Adipose tissue (tissue), 3 donors: Measurements from ENCODE around the gene RAP1GDS1. TPM values are rescaled to one million over a fixed set of nuclear protein-coding genes. Genes with fewer than 3 reads are reported as not detected.

ENCODE experiments used
- H3K27ac ChIP-seq: one replicate; pipeline ENCODE4 v1.5.1; 2013; ENCODE audit warnings: low read depth, low read length
- WGBS, 3 donors: extraction: QIAGEN DNeasy Blood & Tissue Kit; methylation state at CpG; one replicate each; pipeline ENCODE4 v1.1.7; 2013; 5-methylcytosine and 5-hydroxymethylcytosine counted together
- polyA plus RNA-seq, 3 donors: library from polyadenylated mRNA; stranded (reverse); fragments of 200-250 nt; gene quantifications; one replicate each; pipeline ENCODE4 v1.2.3, GENCODE V29; 2013
- donor health status: healthy with polysubstance abuse.
- donor health status: Bipolar disorder and iron deficiency.
- donor health status: healthy.

The RAP1GDS1 gene
- 10 to 100 TPM; 14.4 to 20.0 (median 18.5) TPM for polyA plus RNA-seq

- H3K27ac ChIP-seq = peak within 1 kb of the TSS; percentile 76
- WGBS, 3 donors = 0 to 1% (median 0%) methylated on average over 55 to 84 of the region's 84 CpGs
Observed at GRCh38 chr4:98260579-98261404, at the start of gene RAP1GDS1. Gene RAP1GDS1 (plus strand): TSS chr4:98261384. CDS start chr4:98261566, 182 bp downstream.

- H3K27ac ChIP-seq = no peak overlapping the region
- WGBS, 3 donors = 54 to 68% (median 56%) methylated on average over 2 of the region's 2 CpGs
Observed at GRCh38 chr4:98222306-98222705, 38.9 kb upstream of the RAP1GDS1 start.

GRCh38 chr4:98226396-98226795 is 34.8 kb upstream of the RAP1GDS1 start:
- WGBS, 3 donors = 68 to 93% (median 86%) methylated on average over 6 of the region's 6 CpGs

GRCh38 chr4:98230961-98231360 is 30.2 kb upstream of the RAP1GDS1 start:
- no peak overlapping the region for H3K27ac ChIP-seq
- 89 to 90% (median 90%) methylated on average over 3 of the region's 3 CpGs for WGBS, 3 donors

More at GRCh38 chr4:98226396-98226795, 34.8 kb upstream of the RAP1GDS1 start:
- no peak overlapping the region for H3K27ac ChIP-seq

GRCh38 chr4:98232202-98232601 is 29.0 kb upstream of the RAP1GDS1 start:
- H3K27ac ChIP-seq = no peak overlapping the region
- WGBS, 3 donors = 34 to 58% (median 41%) methylated on average over 3 of the region's 3 CpGs

GRCh38 chr4:98237204-98237603 is 24.0 kb upstream of the RAP1GDS1 start:
- WGBS, 3 donors = 87 to 90% (median 89%) methylated on average over 3 of the region's 3 CpGs
- H3K27ac ChIP-seq = no peak overlapping the region

GRCh38 chr4:98242063-98242462 is 19.1 kb upstream of the RAP1GDS1 start:
- no peak overlapping the region for H3K27ac ChIP-seq
- 68 to 84% (median 84%) methylated on average over 1 of the region's 1 CpG for WGBS, 3 donors

GRCh38 chr4:98242538-98242937 is 18.6 kb upstream of the RAP1GDS1 start:
- no peak overlapping the region for H3K27ac ChIP-seq
- WGBS, 3 donors = 68 to 82% (median 79%) methylated on average over 2 of the region's 2 CpGs

- WGBS, 3 donors = 79 to 87% (median 84%) methylated on average over 4 of the region's 4 CpGs
- H3K27ac ChIP-seq = no peak overlapping the region
Observed at GRCh38 chr4:98245226-98245625, 16.0 kb upstream of the RAP1GDS1 start.

GRCh38 chr4:98248934-98249333 is 12.2 kb upstream of the RAP1GDS1 start:
- H3K27ac ChIP-seq = no peak overlapping the region

GRCh38 chr4:98249831-98250230 is 11.4 kb upstream of the RAP1GDS1 start:
- WGBS, 3 donors = 81 to 88% (median 84%) methylated on average over 1 of the region's 1 CpG
- no peak overlapping the region for H3K27ac ChIP-seq

GRCh38 chr4:98253499-98253898 is 7.7 kb upstream of the RAP1GDS1 start:
- no peak overlapping the region for H3K27ac ChIP-seq
- WGBS, 3 donors = 28 to 90% (median 87%) methylated on average over 1 of the region's 1 CpG

- H3K27ac ChIP-seq = peak overlapping the region; percentile 76
- 0 to 3% (median 2%) methylated on average over 19 to 24 of the region's 24 CpGs for WGBS, 3 donors
Observed at GRCh38 chr4:98260047-98260578, 1.1 kb upstream of the RAP1GDS1 start.

GRCh38 chr4:98261405-98262291 is 464 bp downstream of the RAP1GDS1 start:
- no peak overlapping the region for H3K27ac ChIP-seq
- 0 to 1% (median 0%) methylated on average over 57 to 78 of the region's 78 CpGs for WGBS, 3 donors

GRCh38 chr4:98262431-98262830 is 1.2 kb downstream of the RAP1GDS1 start:
- no peak overlapping the region for H3K27ac ChIP-seq
- WGBS, 3 donors = 5 to 12% (median 8%) methylated on average over 5 of the region's 5 CpGs

- no peak overlapping the region for H3K27ac ChIP-seq
- WGBS, 3 donors = 97 to 99% (median 97%) methylated on average over 2 of the region's 2 CpGs
Observed at GRCh38 chr4:98267498-98267897, 6.3 kb downstream of the RAP1GDS1 start.

- H3K27ac ChIP-seq = no peak overlapping the region
- 91 to 94% (median 92%) methylated on average over 2 of the region's 2 CpGs for WGBS, 3 donors
Observed at GRCh38 chr4:98275145-98275544, 14.0 kb downstream of the RAP1GDS1 start.

- no peak overlapping the region for H3K27ac ChIP-seq
- WGBS, 3 donors = 65 to 86% (median 84%) methylated on average over 3 of the region's 3 CpGs
Observed at GRCh38 chr4:98283219-98284189, 22.3 kb downstream of the RAP1GDS1 start.
